ENCODE measurements around the gene NDST3.

DNA sequence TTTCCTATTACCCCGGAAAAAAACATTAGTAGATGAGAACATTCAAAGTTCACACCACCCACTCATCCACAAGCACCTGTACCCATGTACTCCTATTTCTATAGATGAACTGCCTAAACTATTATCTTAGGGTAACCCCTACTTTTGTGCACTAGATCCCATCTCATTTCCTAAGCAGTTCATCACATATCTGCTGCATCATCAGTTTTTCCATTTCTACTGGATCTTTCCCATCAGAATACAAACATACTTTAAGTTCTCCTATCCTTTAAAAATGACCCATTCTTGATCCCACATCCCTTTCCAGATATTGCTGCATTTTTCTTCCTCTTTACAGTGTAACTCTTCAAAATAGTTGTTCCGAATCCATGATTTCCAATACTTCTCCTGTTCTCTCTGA lies 237.5 kb downstream of the NDST3 start:
- no peak for TF ChIP-seq POLR2AphosphoS5 (IDR thresholded peaks at IDR 0.05; ENCODE audit: borderline replicate concordance, low read depth, low read length)
- TF ChIP-seq EZH2 (IDR thresholded peaks at IDR 0.05): no peak
